HepG2 (cell line): Measurements from ENCODE around the gene MSRB3. TPM values are rescaled to one million over a fixed set of nuclear protein-coding genes. Genes with fewer than 3 reads are reported as not detected.

Source experiments
- ATAC-seq: fragments of 200-7000 bp; cut with Tn5 transposase; 3 replicates; pipeline ENCODE4 v1.9.1; 2020; ENCODE audit warnings: mild to moderate bottlenecking, moderate library complexity
- BruUV-seq: library from RNA; stranded (reverse); fragments of 400-500 nt; replicated peaks from 2 replicates; lab custom pipeline; 2021; lab: Mats Ljungman, UMichigan
- CTCF ChIA-PET: fragments of 300-600 bp; formaldehyde crosslinking; extraction: SDS; loops from one replicate; lab custom pipeline; 2021; ENCODE audit warnings: low total read pairs, inconsistent platforms, low intra/inter-chr PET ratio; lab: Yijun Ruan, JAX
- POLR2A ChIA-PET: fragments of 350-600 bp; sonication (Branson Sonifier 250); formaldehyde crosslinking; loops from one replicate; lab custom pipeline; 2020; ENCODE audit warnings: antibody characterized with exemption, inconsistent platforms; lab: Yijun Ruan, JAX
- DNase-seq: peaks from one replicate; pipeline ENCODE4 v3.0.0-alpha.2; 2015; ENCODE audit warnings: low spot score
- FAIRE-seq: peaks from 3 replicates; lab custom pipeline; 2011; peaks lifted over from hg19 to GRCh38; lab: Jason Lieb, UNC
- H2AFZ ChIP-seq: one replicate; pipeline ENCODE4 v1.6.1; 2011; ENCODE audit warnings: low read length, inconsistent platforms
- H3K27ac ChIP-seq: fragments of 300-600 bp; 3 replicates; pipeline ENCODE4 v1.8.0; 2011; ENCODE audit warnings: mixed run types, mild to moderate bottlenecking, mixed read lengths, low read length, inconsistent platforms; ENCODE audit not compliant: insufficient read depth; ENCODE audit errors: extremely low read length
- H3K27me3 ChIP-seq, 2 experiments: fragments of 200-600 bp in 1 of 2; 2 replicates in 1 of 2; 3 replicates in 1 of 2; pipeline versions ENCODE4 v1.6.0 to v1.8.0; 2011; ENCODE audit warnings: low read length in 2 of 2, mild to moderate bottlenecking in 2 of 2, moderate library complexity in 2 of 2, inconsistent platforms in 1 of 2; ENCODE audit not compliant: insufficient read depth in 2 of 2, control insufficient read depth in 1 of 2
- H3K36me3 ChIP-seq, 2 experiments: fragments of 200-600 bp in 1 of 2; replicated peaks in 1 of 2; 2 replicates in 1 of 2; 3 replicates in 1 of 2; pipeline versions ENCODE4 v1.5.1 to v1.8.0; 2011; ENCODE audit warnings: low read length in 2 of 2, inconsistent platforms in 1 of 2; ENCODE audit not compliant: insufficient read depth in 2 of 2, control insufficient read depth in 1 of 2
- H3K4me1 ChIP-seq: 2 replicates; pipeline ENCODE4 v1.5.1; 2012; ENCODE audit warnings: low read length, inconsistent platforms; ENCODE audit not compliant: insufficient read depth
- H3K4me2 ChIP-seq: 2 replicates; pipeline ENCODE4 v1.6.0; 2011; ENCODE audit warnings: low read depth, low read length, inconsistent platforms
- H3K4me3 ChIP-seq, 3 experiments: fragments of 200-600 bp in 1 of 3; sonication (generic), shearing (Covaris generic) in 1 of 3; replicated peaks in 1 of 3; 2 replicates each; pipeline ENCODE4 v1.5.1; 2011 to 2016; ENCODE audit warnings: low read length in 3 of 3, inconsistent platforms in 2 of 3, low read depth in 2 of 3, mild to moderate bottlenecking in 2 of 3, control low read depth in 1 of 3, mixed read lengths in 1 of 3; ENCODE audit not compliant: insufficient read depth in 1 of 3
- H3K79me2 ChIP-seq: one replicate; pipeline ENCODE4 v1.6.1; 2011; ENCODE audit warnings: low read length, inconsistent platforms; ENCODE audit not compliant: insufficient read depth
- H3K9ac ChIP-seq: 2 replicates; pipeline ENCODE4 v1.6.0; 2011; ENCODE audit warnings: mild to moderate bottlenecking, low read depth, low read length, inconsistent platforms; ENCODE audit not compliant: insufficient read depth
- H3K9me3 ChIP-seq: 2 replicates; pipeline ENCODE4 v1.5.1; 2012; ENCODE audit warnings: mild to moderate bottlenecking, low read length
- H4K20me1 ChIP-seq: 2 replicates; pipeline ENCODE4 v1.6.0; 2011; ENCODE audit warnings: inconsistent platforms, mild to moderate bottlenecking, low read length, moderate library complexity; ENCODE audit not compliant: insufficient read depth
- ATF7 ChIP-seq, 2 experiments: fragments of 450-650 bp in 1 of 2; sonication (generic) in 1 of 2; formaldehyde crosslinking in 1 of 2; IDR thresholded peaks; 2 replicates each; pipeline versions ENCODE4 v1.4.0 to v1.6.1; 2016 to 2020; ENCODE audit warnings: antibody characterized with exemption in 1 of 2, mild to moderate bottlenecking in 1 of 2, missing genetic modification reagents in 1 of 2
- GZF1 ChIP-seq: sonication (generic); formaldehyde crosslinking; IDR thresholded peaks from 2 replicates; pipeline ENCODE4 v1.5.1; 2020; ENCODE audit warnings: mild to moderate bottlenecking, missing genetic modification reagents
- HMGA1 ChIP-seq: sonication (generic); formaldehyde crosslinking; conservative IDR thresholded peaks from 2 replicates; pipeline ENCODE4 v1.4.0; 2020; ENCODE audit warnings: missing genetic modification reagents
- KLF6 ChIP-seq: IDR thresholded peaks from 2 replicates; pipeline ENCODE4 v1.8.0; 2016; ENCODE audit warnings: missing biosample characterization, missing genetic modification reagents
- U2AF2 ChIP-seq: fragments of 200-400 bp; formaldehyde crosslinking; IDR thresholded peaks from 2 replicates; pipeline ENCODE4 v1.6.1; 2017; ENCODE audit warnings: low read depth, mild to moderate bottlenecking, low read length
- WIZ ChIP-seq: sonication (generic); formaldehyde crosslinking; IDR thresholded peaks from 2 replicates; pipeline ENCODE4 v1.5.1; 2020; ENCODE audit warnings: mild to moderate bottlenecking, missing genetic modification reagents
- WGBS: methylation state at CpG from one replicate; pipeline ENCODE4 v1.1.6; 2017; ENCODE audit warnings: low lambda C conversion rate; 5-methylcytosine and 5-hydroxymethylcytosine counted together
- in situ Hi-C: cut with HindIII; loops from 2 replicates; pipeline ENCODE4 v1.10.0; 2017; ENCODE audit warnings: low pct_unique_long_range_greater_than_20kb; ENCODE audit not compliant: extremely low pct_ligation_motif_present
- intact Hi-C: fragments of 100-400 bp; cut with micrococcal nuclease; formaldehyde crosslinking; loops from one replicate; pipeline ENCODE4 v1.10.0; 2022; ENCODE audit not compliant: unreplicated experiment
- polyA plus RNA-seq, 8 experiments: library from polyadenylated mRNA; depleted of rRNA in 3 of 8; stranded (reverse) in 7 of 8; unstranded in 1 of 8; fragments of >200 nt; fragmentation: Illumina TruSeq in 4 of 8; extraction: Trizol in 4 of 8; gene quantifications; 2 replicates each; pipeline versions ENCODE4 v1.2.1 to v1.2.3, GENCODE V29; 2011 to 2016; ENCODE audit warnings: low read depth in 4 of 8, missing spikeins in 1 of 8, mixed read lengths in 1 of 8; ENCODE audit not compliant: insufficient read depth in 1 of 8
- total RNA-seq, 5 experiments: library from RNA; depleted of rRNA; stranded (reverse); fragments of >200 nt; fragmentation: Illumina TruSeq; extraction: Trizol; gene quantifications; 2 replicates each; pipeline ENCODE4 v1.2.3, GENCODE V29; 2016; ENCODE audit warnings: low read depth in 1 of 5
- TF ChIP-seq, protein P1 (sequence below): sonication (generic); formaldehyde crosslinking; IDR thresholded peaks from 2 replicates; pipeline ENCODE4 v1.4.0; 2020; ENCODE audit warnings: missing genetic modification reagents, borderline replicate concordance

Gene MSRB3
- total and polyA plus RNA-seq, 2 of the 13 experiments (the other 11 are each of a cell fraction or from before 2014, with no cell fraction given), result 1.5 to 1.9 TPM

DNA sequence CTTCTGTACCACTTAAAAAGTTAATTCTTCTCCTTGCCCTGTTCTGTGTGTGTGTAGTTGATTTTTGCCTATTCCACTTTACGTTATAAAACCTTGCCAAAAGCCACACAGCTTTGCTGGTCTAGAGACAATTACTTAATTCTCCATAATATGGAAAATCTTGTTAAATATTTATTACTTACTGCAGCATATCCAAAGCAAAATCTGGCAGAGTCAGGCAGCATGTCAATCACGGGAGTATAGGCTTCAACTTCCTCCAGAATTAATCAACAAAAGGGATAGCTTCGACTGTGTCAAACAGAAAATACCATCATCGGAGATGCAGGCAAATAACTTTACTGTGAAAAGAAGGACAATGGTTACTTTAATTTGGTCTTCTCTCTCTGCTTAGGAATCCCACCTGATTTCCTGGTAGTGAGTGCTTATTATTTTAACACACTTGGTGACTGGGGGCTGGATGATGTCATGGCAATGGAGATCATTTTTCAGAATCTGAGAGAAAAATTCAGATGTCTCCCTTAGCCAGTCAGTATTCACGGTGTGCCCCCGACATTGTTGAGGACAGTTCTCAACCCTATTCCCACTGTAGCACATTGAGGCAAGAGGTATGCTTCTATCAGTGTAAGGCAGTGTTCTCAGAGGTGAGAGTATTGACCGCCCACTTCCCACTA, 3.7 kb upstream of the MSRB3 start:
- no peak for ATAC-seq
- no peak overlapping the region for H3K9ac ChIP-seq
- FAIRE-seq, result no peak
- H3K4me3 ChIP-seq, result no peak overlapping the region
- no peaks in the 10 kb centered on the region for H3K79me2 ChIP-seq
- POLR2A ChIA-PET, result no interaction called here
- DNase-seq, result no peak
- BruUV-seq, result no TSS peak
- no peak overlapping the region for H3K27ac ChIP-seq
- intact Hi-C loops, result no loop called here
- WGBS, result 28% methylated on average over 7 of the region's 7 CpGs
- CTCF ChIA-PET, result no interaction called here
- TF ChIP-seq WIZ (CRISPR knock-in tag) (no peak), ATF7 (IDR thresholded peaks at IDR 0.05) (0 out of 2 replicates have a peak, but pooled peaks have one; percentile 3), ATF7 (CRISPR knock-in tag; IDR thresholded peaks at IDR 0.05) (no peak)
- in situ Hi-C loops, result loop anchor here (25.0 kb wide), 1 partner anchor 387 kb away; no protein-coding TSS in a partner anchor
- no peaks in the 10 kb centered on the region for H3K9me3 ChIP-seq
- H3K4me1 ChIP-seq, result 0 out of 2 replicates have a peak, but pooled peaks cover 5% of the 10 kb centered on the region
- no peaks in the 10 kb centered on the region for H3K36me3 ChIP-seq
- H2AFZ ChIP-seq, result no peak overlapping the region
- H4K20me1 ChIP-seq, result no peaks in the 10 kb centered on the region
- peaks cover 3 to 9% of the 10 kb centered on the region in 2 experiments; a peak in 3 of 5 replicates for H3K27me3 ChIP-seq
- no peak overlapping the region for H3K4me2 ChIP-seq

DNA sequence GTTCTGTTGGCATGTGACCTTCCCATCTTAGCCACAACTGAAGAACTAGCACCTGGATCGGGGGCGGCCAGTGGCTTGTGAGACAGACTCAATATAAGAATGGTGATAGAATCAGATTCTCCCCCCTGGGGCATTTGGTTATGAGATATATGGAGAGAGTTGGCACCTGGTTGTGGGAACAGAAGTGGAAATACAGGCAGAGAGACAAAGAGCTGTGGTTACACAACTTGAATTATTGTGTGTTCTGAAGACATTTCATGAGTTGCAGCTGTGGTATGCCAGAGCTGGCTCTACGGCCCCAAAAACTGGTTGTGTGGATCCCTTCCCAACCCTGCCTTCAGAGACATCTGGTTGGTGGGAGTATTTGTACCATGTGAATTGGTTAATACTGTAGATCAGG, 2.9 kb upstream of the MSRB3 start:
- DNase-seq, result no peak

More for the DNA sequence above, 2.9 kb upstream of the MSRB3 start:
- TF ChIP-seq U2AF2 (no peak), HMGA1 (CRISPR knock-in tag) (no peak), KLF6 (CRISPR knock-in tag) (no peak), GZF1 (no peak)
- TF ChIP-seq, protein P1, sequence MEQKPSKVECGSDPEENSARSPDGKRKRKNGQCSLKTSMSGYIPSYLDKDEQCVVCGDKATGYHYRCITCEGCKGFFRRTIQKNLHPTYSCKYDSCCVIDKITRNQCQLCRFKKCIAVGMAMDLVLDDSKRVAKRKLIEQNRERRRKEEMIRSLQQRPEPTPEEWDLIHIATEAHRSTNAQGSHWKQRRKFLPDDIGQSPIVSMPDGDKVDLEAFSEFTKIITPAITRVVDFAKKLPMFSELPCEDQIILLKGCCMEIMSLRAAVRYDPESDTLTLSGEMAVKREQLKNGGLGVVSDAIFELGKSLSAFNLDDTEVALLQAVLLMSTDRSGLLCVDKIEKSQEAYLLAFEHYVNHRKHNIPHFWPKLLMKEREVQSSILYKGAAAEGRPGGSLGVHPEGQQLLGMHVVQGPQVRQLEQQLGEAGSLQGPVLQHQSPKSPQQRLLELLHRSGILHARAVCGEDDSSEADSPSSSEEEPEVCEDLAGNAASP (CRISPR knock-in tag), result no peak
- in situ Hi-C loops, result no loop called here
- ChIA-PET POLR2A (no interaction called here), CTCF (no interaction called here)
- ATAC-seq (no peak), FAIRE-seq (no peak)
- Histone ChIP-seq H3K4me3 (no peak overlapping the region), H3K79me2 (no peaks in the 10 kb centered on the region), H4K20me1 (no peaks in the 10 kb centered on the region), H2AFZ (no peak overlapping the region), H3K27me3 (peaks cover 3 to 9% of the 10 kb centered on the region in 2 experiments; a peak in 3 of 5 replicates), H3K9me3 (no peaks in the 10 kb centered on the region), H3K27ac (no peak overlapping the region), H3K9ac (no peak overlapping the region), H3K4me2 (no peak overlapping the region), H3K36me3 (no peaks in the 10 kb centered on the region), H3K4me1 (0 out of 2 replicates have a peak, but pooled peaks cover 5% of the 10 kb centered on the region)
- BruUV-seq, result no TSS peak
- intact Hi-C loops, result no loop called here
- WGBS, result 83% methylated on average over 2 of the region's 3 CpGs
